HG03139 (cell line): ENCODE data around the gene AUTS2.

Experiments
- ATAC-seq: cut with Tn5 transposase; IDR thresholded peaks from one replicate; pipeline ENCODE4 v1.9.1; 2021; ENCODE audit not compliant: unreplicated experiment

AUTS2 gene

GRCh38 chr7:70684173-70684572, 1085.9 kb downstream of the AUTS2 start:
- ATAC-seq = no peak

GRCh38 chr7:70693321-70693685, 1095.0 kb downstream of the AUTS2 start:
- no peak for ATAC-seq

- ATAC-seq = peak; percentile 55
Observed at GRCh38 chr7:70693686-70694433, 1095.6 kb downstream of the AUTS2 start.

- ATAC-seq = peak; percentile 30
Observed at GRCh38 chr7:70694434-70694970, 1096.2 kb downstream of the AUTS2 start.

GRCh38 chr7:70694971-70695794, 1096.9 kb downstream of the AUTS2 start:
- ATAC-seq = no peak

- no peak for ATAC-seq
Observed at GRCh38 chr7:70695795-70696083, 1097.5 kb downstream of the AUTS2 start.

- no peak for ATAC-seq
Observed at GRCh38 chr7:70696201-70696754, 1098.0 kb downstream of the AUTS2 start.

- no peak for ATAC-seq
Observed at GRCh38 chr7:70698219-70698832, 1100.1 kb downstream of the AUTS2 start.

GRCh38 chr7:70699271-70699670, 1101.0 kb downstream of the AUTS2 start:
- no peak for ATAC-seq

- ATAC-seq = no peak
Observed at GRCh38 chr7:70700055-70700940, 1102.0 kb downstream of the AUTS2 start.

GRCh38 chr7:70700941-70701425, 1102.7 kb downstream of the AUTS2 start:
- ATAC-seq = no peak

GRCh38 chr7:70701477-70701876, 1103.2 kb downstream of the AUTS2 start:
- ATAC-seq = no peak

GRCh38 chr7:70701991-70702390, 1103.7 kb downstream of the AUTS2 start:
- ATAC-seq = no peak

GRCh38 chr7:70703785-70704184, 1105.5 kb downstream of the AUTS2 start:
- no peak for ATAC-seq

- ATAC-seq = no peak
Observed at GRCh38 chr7:70704831-70705346, 1106.6 kb downstream of the AUTS2 start.

GRCh38 chr7:70706204-70706603, 1107.9 kb downstream of the AUTS2 start:
- ATAC-seq = no peak

GRCh38 chr7:70706698-70707097, 1108.4 kb downstream of the AUTS2 start:
- ATAC-seq = no peak

GRCh38 chr7:70707823-70708243, 1109.6 kb downstream of the AUTS2 start:
- no peak for ATAC-seq

GRCh38 chr7:70710011-70710480, 1111.8 kb downstream of the AUTS2 start:
- no peak for ATAC-seq

GRCh38 chr7:70710651-70711050, 1112.4 kb downstream of the AUTS2 start:
- no peak for ATAC-seq
